ENCODE measurements around the gene ITGAX. TPM values are rescaled to one million over a fixed set of nuclear protein-coding genes. Genes with fewer than 3 reads are reported as not detected.

Gene ITGAX
- total and polyA plus RNA-seq, 2 of the 8 experiments (the other 6 are each of a cell fraction or from before 2014, with no cell fraction given): 0.30 TPM; not detected in 1

- no peak overlapping the region for H3K4ac ChIP-seq (replicated peaks; ENCODE audit: insufficient read length, low read depth, low read length)
- no peak overlapping the region for H2BK12ac ChIP-seq (ENCODE audit: low read depth, low read length)
- H4K91ac ChIP-seq (replicated peaks; ENCODE audit: insufficient read length, low read length): no peak overlapping the region
- DNase-seq (ENCODE audit: low read depth in 1 of 2, low spot score in 2 of 2) (no peak), FAIRE-seq (no peak)
- H3K23ac ChIP-seq (ENCODE audit: insufficient read length): no peak overlapping the region
- no peaks in the 10 kb centered on the region for H3K36me3 ChIP-seq (ENCODE audit: control insufficient read depth in 2 of 4, insufficient read depth in 4 of 4, low read length in 3 of 4)
- H2AK5ac ChIP-seq (ENCODE audit: low read depth, low read length): no peak overlapping the region
- H3K9me3 ChIP-seq (ENCODE audit: insufficient read depth in 2 of 2, low read depth in 1 of 2, low read length in 1 of 2): peaks cover 0 to 4% of the 10 kb centered on the region in 2 experiments; a peak in 1 of 4 replicates
- no peak overlapping the region for H3K14ac ChIP-seq (ENCODE audit: insufficient read length)
- H3K4me1 ChIP-seq (replicated peaks in 1 of 4; ENCODE audit: control insufficient read depth in 3 of 4, insufficient read depth in 4 of 4, low read length in 3 of 4): peaks cover 0 to 5% (median 2%) of the 10 kb centered on the region in 4 experiments; a peak in 2 of 7 replicates
- no peak overlapping the region for H3K4me3 ChIP-seq (ENCODE audit: extremely low read depth in 1 of 4, insufficient read depth in 2 of 4, low read depth in 3 of 4, low read length in 4 of 4)
- no peak overlapping the region for H3K56ac ChIP-seq (replicated peaks; ENCODE audit: insufficient read length, low read depth, low read length)
- H3K23me2 ChIP-seq (ENCODE audit: low read depth, low read length): no peaks in the 10 kb centered on the region
- no peak overlapping the region for H3K18ac ChIP-seq (ENCODE audit: extremely low read depth, low read length)
- ChIA-PET POLR2A (ENCODE audit: partially characterized antibody) (interaction anchor here (0.9 kb wide), 1 partner anchor 186 kb away, joined by 3 read pairs; the partner anchor contains the start of gene PYCARD), CTCF (ENCODE audit: partially characterized antibody) (interaction anchor here (0.6 to 0.7 kb wide), 3 partner anchors 36 to 44 kb away, joined by 3 to 6 read pairs (median 4); no protein-coding TSS in a partner anchor)
- H3K27ac ChIP-seq (ENCODE audit: low read depth, low read length): no peak overlapping the region
- H3K27me3 ChIP-seq (replicated peaks in 1 of 4; ENCODE audit: control insufficient read depth in 3 of 4, extremely low read depth in 1 of 4, insufficient read depth in 3 of 4, low read length in 3 of 4): no peaks in the 10 kb centered on the region
- no peak overlapping the region for H2BK5ac ChIP-seq (ENCODE audit: low read depth, low read length)
- H3K9ac ChIP-seq (replicated peaks in 1 of 4; ENCODE audit: extremely low read depth in 1 of 4, low read depth in 3 of 4, low read length in 3 of 4): no peak overlapping the region
- H4K8ac ChIP-seq (ENCODE audit: extremely low read depth, insufficient read depth, low read length): no peak overlapping the region
- no peak overlapping the region for H2BK20ac ChIP-seq (ENCODE audit: low read length)
- H3K4me2 ChIP-seq (ENCODE audit: insufficient read depth in 1 of 2, low read depth in 2 of 2, low read length in 2 of 2): no peak overlapping the region
- H2BK15ac ChIP-seq (ENCODE audit: low read length): no peak overlapping the region
- no peak overlapping the region for H2BK120ac ChIP-seq (replicated peaks; ENCODE audit: low read depth, low read length)
- no peak overlapping the region for H4K5ac ChIP-seq (ENCODE audit: insufficient read length, low read depth, low read length)
- WGBS, 2 experiments (ENCODE audit: extremely low coverage in 1 of 2, insufficient coverage in 1 of 2, insufficient read length in 1 of 2, insufficient replicate concordance in 2 of 2, low coverage in 1 of 2, low lambda C conversion rate in 2 of 2, missing lambda C conversion rate in 1 of 2): 71% methylated on average over 2 of the region's 2 CpGs; no CpG with 5 or more reads in 1 of the 2 experiments
- H4K20me1 ChIP-seq (replicated peaks in 1 of 2; ENCODE audit: control insufficient read depth in 1 of 2, insufficient read depth in 2 of 2, low read length in 2 of 2): peaks cover 0 to 1% of the 10 kb centered on the region in 2 experiments
- H3K79me2 ChIP-seq (ENCODE audit: control insufficient read depth in 1 of 2, insufficient read depth in 2 of 2, low read length in 2 of 2): no peaks in the 10 kb centered on the region
- H2AFZ ChIP-seq (ENCODE audit: low read length): no peak overlapping the region
- no peaks in the 10 kb centered on the region for H3K79me1 ChIP-seq (ENCODE audit: low read depth, low read length)
- TF ChIP-seq CEBPB (IDR thresholded peaks at IDR 0.05; ENCODE audit: low read depth, low read length) (no peak), ASH2L (IDR thresholded peaks at IDR 0.05; ENCODE audit: low read length) (no peak), TBP (IDR thresholded peaks at IDR 0.05; ENCODE audit: low read depth, low read length) (no peak), CREB1 (IDR thresholded peaks at IDR 0.05) (no peak), SIN3A (conservative IDR thresholded peaks at IDR 0.05 in 1 of 2, IDR thresholded peaks at IDR 0.05 in 1 of 2; ENCODE audit: low read depth in 1 of 2, low read length in 2 of 2) (no peak)
These were observed 33.6 kb downstream of the ITGAX start for GRCh38 chr16:31388535-31388934.

Data from H1 (cell line).